Measurements from ENCODE around the gene ZNF516.

The ZNF516 gene

GRCh38 chr18:76379226-76380126 lies 115.6 kb downstream of the ZNF516 start:
- DNase-seq (ENCODE audit: low read depth), result no peak

- DNase-seq (ENCODE audit: low read depth), result no peak
Measured at GRCh38 chr18:76378526-76379215, 116.4 kb downstream of the ZNF516 start.

- DNase-seq (ENCODE audit: low read depth), result no peak
Measured at GRCh38 chr18:76377359-76377756, 117.7 kb downstream of the ZNF516 start.

- no peak for DNase-seq (ENCODE audit: low read depth)
Measured at GRCh38 chr18:76376668-76377358, 118.2 kb downstream of the ZNF516 start.

- no peak for DNase-seq (ENCODE audit: low read depth)
Measured at GRCh38 chr18:76376225-76376624, 118.8 kb downstream of the ZNF516 start.

GRCh38 chr18:76374330-76375281 lies 120.4 kb downstream of the ZNF516 start:
- DNase-seq (ENCODE audit: low read depth), result no peak

- no peak for DNase-seq (ENCODE audit: low read depth)
Measured at GRCh38 chr18:76373297-76373696, 121.7 kb downstream of the ZNF516 start.

- DNase-seq (ENCODE audit: low read depth), result no peak
Measured at GRCh38 chr18:76371301-76372203, 123.5 kb downstream of the ZNF516 start.

GRCh38 chr18:76370686-76371085 lies 124.4 kb downstream of the ZNF516 start:
- no peak for DNase-seq (ENCODE audit: low read depth)

- DNase-seq (ENCODE audit: low read depth), result no peak
Measured at GRCh38 chr18:76370201-76370600, 124.8 kb downstream of the ZNF516 start.

- DNase-seq (ENCODE audit: low read depth), result no peak
Measured at GRCh38 chr18:76369791-76370190, 125.3 kb downstream of the ZNF516 start.

GRCh38 chr18:76368976-76369375 lies 126.1 kb downstream of the ZNF516 start:
- no peak for DNase-seq (ENCODE audit: low read depth)

GRCh38 chr18:76368271-76368670 lies 126.8 kb downstream of the ZNF516 start:
- no peak for DNase-seq (ENCODE audit: low read depth)

- no peak for DNase-seq (ENCODE audit: low read depth)
Measured at GRCh38 chr18:76367168-76368125, 127.6 kb downstream of the ZNF516 start.

- DNase-seq (ENCODE audit: low read depth), result no peak
Measured at GRCh38 chr18:76365561-76365960, 129.5 kb downstream of the ZNF516 start.

GRCh38 chr18:76364282-76365259 lies 130.5 kb downstream of the ZNF516 start:
- no peak for DNase-seq (ENCODE audit: low read depth)

GRCh38 chr18:76363436-76364120 lies 131.5 kb downstream of the ZNF516 start:
- no peak for DNase-seq (ENCODE audit: low read depth)

All from stimulated activated CD8-positive, alpha-beta memory T cell treated with anti-CD3 and anti-CD28 coated beads, Interleukin-7, amount 100 ng/mL, for 24 hours (primary cell).